Bronchial epithelial cell (primary cell): ENCODE data around the gene VANGL2. TPM values are rescaled to one million over a fixed set of nuclear protein-coding genes. Genes with fewer than 3 reads are reported as not detected.

Experiments used
- DNase-seq: peaks from one replicate; pipeline ENCODE4 v3.0.0-alpha.2; 2010; ENCODE audit warnings: low read depth
- FAIRE-seq: peaks from 2 replicates; lab custom pipeline; 2011; peaks lifted over from hg19 to GRCh38; lab: Jason Lieb, UNC
- H3K27me3 ChIP-seq: 2 replicates; pipeline ENCODE4 v1.5.1; 2011; ENCODE audit warnings: low read length; ENCODE audit not compliant: control insufficient read depth, insufficient read depth
- H3K36me3 ChIP-seq: 2 replicates; pipeline ENCODE4 v1.5.1; 2011; ENCODE audit warnings: low read length; ENCODE audit not compliant: control insufficient read depth, insufficient read depth
- H3K4me3 ChIP-seq: 2 replicates; pipeline ENCODE4 v1.5.1; 2011; ENCODE audit warnings: mild to moderate bottlenecking, low read depth, low read length, control low read depth
- total RNA-seq: library from RNA; depleted of rRNA; stranded (reverse); fragments of >200 nt; gene quantifications from 2 replicates; pipeline ENCODE4 v1.2.1, GENCODE V29; 2014
- TF ChIP-seq, protein P1 (sequence below): IDR thresholded peaks from 2 replicates; pipeline ENCODE4 v1.5.1; 2011; ENCODE audit warnings: mild to moderate bottlenecking, moderate library complexity, low read length, control low read depth, inconsistent platforms; ENCODE audit not compliant: insufficient read depth, severe bottlenecking

Gene VANGL2
- total RNA-seq, 1 donor from 2014 or later = 1.6 TPM

DNA sequence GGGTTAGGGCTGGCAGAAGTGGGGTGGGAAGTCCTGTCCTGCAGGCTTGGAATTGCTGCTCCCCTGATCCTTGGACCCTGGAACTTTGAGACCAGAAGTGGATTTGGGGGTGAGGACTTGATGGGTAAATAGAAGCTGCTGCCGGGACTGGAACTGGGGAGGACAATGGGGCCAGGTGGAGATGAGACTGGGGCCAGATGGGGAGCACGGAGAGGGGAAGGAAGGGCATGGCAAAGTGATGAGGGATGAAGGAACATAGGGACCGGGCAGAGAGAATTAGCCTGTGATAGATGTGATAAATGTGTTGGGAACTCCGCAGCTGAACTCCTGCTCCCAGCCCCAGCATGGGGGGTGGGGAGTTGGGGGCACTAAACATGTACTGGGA is 32.9 kb upstream of the VANGL2 start:
- no peak for FAIRE-seq
- Histone ChIP-seq H3K36me3 (no peaks in the 10 kb centered on the region), H3K4me3 (no peak overlapping the region), H3K27me3 (no peaks in the 10 kb centered on the region)
- TF ChIP-seq, protein P1, sequence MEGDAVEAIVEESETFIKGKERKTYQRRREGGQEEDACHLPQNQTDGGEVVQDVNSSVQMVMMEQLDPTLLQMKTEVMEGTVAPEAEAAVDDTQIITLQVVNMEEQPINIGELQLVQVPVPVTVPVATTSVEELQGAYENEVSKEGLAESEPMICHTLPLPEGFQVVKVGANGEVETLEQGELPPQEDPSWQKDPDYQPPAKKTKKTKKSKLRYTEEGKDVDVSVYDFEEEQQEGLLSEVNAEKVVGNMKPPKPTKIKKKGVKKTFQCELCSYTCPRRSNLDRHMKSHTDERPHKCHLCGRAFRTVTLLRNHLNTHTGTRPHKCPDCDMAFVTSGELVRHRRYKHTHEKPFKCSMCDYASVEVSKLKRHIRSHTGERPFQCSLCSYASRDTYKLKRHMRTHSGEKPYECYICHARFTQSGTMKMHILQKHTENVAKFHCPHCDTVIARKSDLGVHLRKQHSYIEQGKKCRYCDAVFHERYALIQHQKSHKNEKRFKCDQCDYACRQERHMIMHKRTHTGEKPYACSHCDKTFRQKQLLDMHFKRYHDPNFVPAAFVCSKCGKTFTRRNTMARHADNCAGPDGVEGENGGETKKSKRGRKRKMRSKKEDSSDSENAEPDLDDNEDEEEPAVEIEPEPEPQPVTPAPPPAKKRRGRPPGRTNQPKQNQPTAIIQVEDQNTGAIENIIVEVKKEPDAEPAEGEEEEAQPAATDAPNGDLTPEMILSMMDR = no peak
- no peak for DNase-seq

DNA sequence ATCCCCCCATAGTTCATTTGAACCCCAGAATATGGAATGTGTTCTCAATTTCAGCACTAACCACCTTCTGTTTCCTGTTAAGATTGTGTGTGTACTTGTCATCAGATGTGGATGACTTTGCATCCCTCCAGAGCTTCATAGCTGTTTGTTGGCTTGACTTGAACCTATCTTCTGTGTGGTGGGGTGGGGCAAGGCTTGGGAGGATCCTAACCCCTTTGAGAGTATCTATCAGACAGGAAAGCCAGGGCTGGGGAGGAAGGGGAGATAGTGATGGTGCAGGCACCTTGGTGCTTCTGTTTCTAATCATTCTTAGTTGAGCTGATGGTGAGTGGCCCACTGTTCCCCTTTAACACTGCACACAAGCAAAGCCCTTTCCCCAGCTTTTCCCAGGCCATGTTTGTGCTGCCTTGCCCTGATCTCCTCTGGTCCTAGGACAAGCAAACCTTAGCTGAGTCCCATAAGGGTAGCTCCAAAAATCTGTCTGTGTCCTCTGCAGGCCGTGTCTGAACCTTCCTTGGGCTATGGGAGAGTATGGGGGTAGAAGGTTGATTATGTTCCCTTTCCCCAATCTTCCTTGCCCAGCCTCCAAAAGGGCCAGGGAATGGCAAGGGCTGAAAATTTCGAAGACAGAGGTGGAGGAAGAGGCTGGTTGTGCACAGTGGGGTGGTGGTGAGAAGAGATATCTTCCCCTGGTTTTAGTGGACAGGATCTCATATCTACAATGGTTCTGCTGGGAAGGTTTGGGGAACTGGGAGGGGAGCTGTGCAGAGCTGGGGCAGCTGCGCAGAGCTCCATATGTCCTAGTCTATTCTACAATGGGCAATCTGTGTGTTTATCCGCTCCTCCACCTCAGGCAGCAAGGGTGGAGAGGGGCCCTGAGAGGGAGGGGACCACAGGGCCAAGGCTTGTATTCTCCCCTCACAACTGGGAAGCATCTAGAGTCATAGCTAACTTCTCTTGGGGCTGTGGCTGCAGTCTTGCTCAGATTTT is 32.1 kb upstream of the VANGL2 start:
- no peaks in the 10 kb centered on the region for H3K27me3 ChIP-seq
- TF ChIP-seq, protein P1 = no peak
- H3K4me3 ChIP-seq = no peak overlapping the region
- FAIRE-seq (no peak), DNase-seq (no peak)
- H3K36me3 ChIP-seq = no peaks in the 10 kb centered on the region

DNA sequence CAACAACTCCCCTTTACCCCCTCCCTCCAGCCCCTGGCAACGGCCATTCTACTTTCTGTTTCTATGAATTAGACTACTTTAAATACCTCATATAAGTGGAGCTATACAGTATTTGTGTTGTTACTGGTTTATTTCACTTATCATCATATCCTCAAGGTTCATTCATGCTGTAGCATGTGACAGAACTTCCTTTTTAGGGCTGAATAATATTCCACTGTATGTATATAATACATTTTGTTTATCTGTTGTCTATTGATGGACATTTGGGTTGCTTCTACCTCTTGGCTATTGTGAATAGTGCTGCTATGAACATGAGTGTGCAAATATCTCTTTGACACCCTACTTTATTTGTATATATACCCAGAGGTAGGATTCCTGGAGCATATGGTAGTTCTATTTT is 31.3 kb upstream of the VANGL2 start:
- Histone ChIP-seq H3K36me3 (no peaks in the 10 kb centered on the region), H3K27me3 (no peaks in the 10 kb centered on the region), H3K4me3 (no peak overlapping the region)
- no peak for FAIRE-seq
- DNase-seq = no peak
- TF ChIP-seq, protein P1 = no peak

DNA sequence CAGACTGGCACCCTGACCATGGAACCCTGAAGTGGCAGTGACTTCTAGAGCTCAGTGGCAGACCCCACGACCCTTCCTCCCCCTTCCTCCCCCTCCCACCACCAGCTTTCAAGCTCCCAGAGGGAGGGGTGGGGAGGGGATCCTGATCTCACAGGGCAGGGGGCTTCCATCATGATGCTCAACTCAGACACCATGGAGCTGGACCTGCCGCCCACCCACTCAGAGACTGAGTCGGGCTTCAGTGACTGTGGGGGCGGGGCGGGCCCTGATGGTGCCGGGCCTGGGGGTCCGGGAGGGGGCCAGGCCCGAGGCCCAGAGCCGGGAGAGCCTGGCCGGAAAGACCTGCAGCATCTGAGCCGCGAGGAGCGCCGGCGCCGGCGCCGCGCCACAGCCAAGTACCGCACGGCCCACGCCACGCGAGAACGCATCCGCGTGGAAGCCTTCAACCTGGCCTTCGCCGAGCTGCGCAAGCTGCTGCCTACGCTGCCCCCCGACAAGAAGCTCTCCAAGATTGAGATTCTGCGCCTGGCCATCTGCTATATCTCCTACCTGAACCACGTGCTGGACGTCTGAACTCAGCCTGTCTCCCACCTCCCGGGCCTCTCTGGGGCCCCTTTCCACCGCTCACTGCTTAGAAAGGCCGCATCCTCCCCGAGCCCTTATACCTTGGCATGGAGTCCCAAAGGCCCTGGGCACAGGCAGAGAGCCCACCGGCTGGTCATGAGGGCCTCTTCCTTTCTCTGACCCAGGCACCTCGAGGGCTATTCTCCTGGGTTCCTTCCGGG is 29.6 kb upstream of the VANGL2 start:
- TF ChIP-seq, protein P1 = no peak
- DNase-seq (no peak), FAIRE-seq (no peak)

DNA sequence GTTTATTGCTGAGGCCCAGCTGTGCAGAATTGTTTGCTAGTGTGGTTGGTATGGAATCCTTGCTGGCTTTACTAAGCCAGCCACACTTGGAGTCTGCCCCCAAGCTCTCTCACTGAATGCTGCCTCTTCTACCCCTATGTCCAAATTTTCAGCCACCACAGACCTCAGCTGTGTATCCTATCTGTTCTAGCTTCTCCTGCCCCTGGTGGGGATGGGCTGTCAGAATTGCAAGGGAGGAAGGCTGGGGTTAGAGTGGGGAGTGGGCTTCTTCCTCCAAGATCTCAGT is 29.1 kb upstream of the VANGL2 start:
- Histone ChIP-seq H3K27me3 (peaks cover 3% of the 10 kb centered on the region), H3K36me3 (no peaks in the 10 kb centered on the region), H3K4me3 (no peak overlapping the region)
- no peak for DNase-seq
- TF ChIP-seq, protein P1 = no peak
- no peak for FAIRE-seq

More for the DNA sequence above, 29.6 kb upstream of the VANGL2 start:
- peaks cover 2% of the 10 kb centered on the region for H3K27me3 ChIP-seq
- H3K4me3 ChIP-seq = no peak overlapping the region
- no peaks in the 10 kb centered on the region for H3K36me3 ChIP-seq
